PC-9 (cell line): ENCODE results near the gene TIRAP. TPM values are rescaled to one million over a fixed set of nuclear protein-coding genes. Genes with fewer than 3 reads are reported as not detected.
A peak's percentile ranks its signal among the peaks of the same experiment; 100 is the strongest.

Source experiments
- BruUV-seq: library from RNA; stranded (reverse); fragments of 400-500 nt; replicated peaks from 2 replicates; lab custom pipeline; 2021; lab: Mats Ljungman, UMichigan
- CTCF ChIA-PET: fragments of 300-600 bp; sonication (Branson Sonifier 250); formaldehyde crosslinking; loops from one replicate; lab custom pipeline; 2022; ENCODE audit warnings: antibody characterized with exemption; lab: Charles Lee
- POLR2A ChIA-PET: fragments of 300-600 bp; sonication (Branson Sonifier 250); formaldehyde crosslinking; loops from one replicate; lab custom pipeline; 2022; ENCODE audit warnings: antibody characterized with exemption; ENCODE audit not compliant: unreplicated experiment; lab: Charles Lee
- DNase-seq, 2 experiments: peaks; one replicate each; pipeline versions ENCODE4 v3.0.0 to v3.0.0-alpha.2; 2015 to 2022; ENCODE audit warnings: mixed read lengths in 1 of 2
- H2AFZ ChIP-seq: fragments of 200-600 bp; sonication (generic); 2 replicates; pipeline ENCODE4 v1.8.1; 2017; ENCODE audit warnings: antibody characterized with exemption
- H3F3A ChIP-seq: fragments of 200-600 bp; sonication (generic); 2 replicates; pipeline ENCODE4 v1.8.1; 2017; ENCODE audit warnings: antibody characterized with exemption, mild to moderate bottlenecking, low read depth; ENCODE audit not compliant: insufficient read depth
- H3K27ac ChIP-seq: fragments of 200-600 bp; sonication (generic); 2 replicates; pipeline ENCODE4 v1.6.1; 2016; ENCODE audit warnings: mixed run types
- H3K27me3 ChIP-seq: fragments of 200-600 bp; sonication (generic); 2 replicates; pipeline ENCODE4 v1.6.1; 2016; ENCODE audit warnings: low read depth, mixed run types; ENCODE audit not compliant: insufficient read depth
- H3K36me3 ChIP-seq: fragments of 200-600 bp; sonication (generic); 2 replicates; pipeline ENCODE4 v1.6.1; 2016; ENCODE audit warnings: low read depth, mixed run types
- H3K4me1 ChIP-seq: fragments of 200-600 bp; sonication (generic); replicated peaks from 2 replicates; pipeline ENCODE4 v1.6.1; 2016; ENCODE audit warnings: mixed run types; ENCODE audit not compliant: insufficient read depth
- H3K4me2 ChIP-seq: fragments of 200-600 bp; sonication (generic); 2 replicates; pipeline ENCODE4 v1.6.1; 2017; ENCODE audit warnings: mixed run types
- H3K4me3 ChIP-seq: fragments of 200-600 bp; sonication (generic); 2 replicates; pipeline ENCODE4 v1.6.1; 2016; ENCODE audit warnings: mixed run types
- H3K79me2 ChIP-seq: fragments of 200-600 bp; sonication (generic); 2 replicates; pipeline ENCODE4 v1.6.1; 2017; ENCODE audit warnings: low read depth, mixed run types
- H3K9me2 ChIP-seq: fragments of 200-600 bp; sonication (generic); 2 replicates; pipeline ENCODE4 v1.8.1; 2017; ENCODE audit warnings: mild to moderate bottlenecking; ENCODE audit not compliant: insufficient read depth
- H3K9me3 ChIP-seq: fragments of 200-600 bp; sonication (generic); 2 replicates; pipeline ENCODE4 v1.8.1; 2016; ENCODE audit warnings: low read depth; ENCODE audit not compliant: insufficient read depth
- H4K20me1 ChIP-seq: fragments of 200-600 bp; sonication (generic); 2 replicates; pipeline ENCODE4 v1.8.1; 2017; ENCODE audit not compliant: insufficient read depth
- CTCF ChIP-seq: fragments of 200-600 bp; sonication (generic); conservative IDR thresholded peaks from 2 replicates; pipeline ENCODE4 v1.6.1; 2017; ENCODE audit warnings: mixed run types, antibody characterized with exemption, mild to moderate bottlenecking, moderate library complexity
- EZH2 ChIP-seq: fragments of 200-600 bp; sonication (generic); IDR thresholded peaks from 2 replicates; pipeline ENCODE4 v1.8.0; 2017; ENCODE audit warnings: antibody characterized with exemption, low read depth
- intact Hi-C: fragments of 100-400 bp; cut with micrococcal nuclease; formaldehyde crosslinking; loops from one replicate; pipeline ENCODE4 v1.10.0; 2022; ENCODE audit not compliant: unreplicated experiment
- total RNA-seq: library from RNA; stranded (reverse); gene quantifications from 2 replicates; pipeline ENCODE4 v1.2.3, GENCODE V29; 2021

The TIRAP gene
- total RNA-seq, 1 experiment from 2014 or later, result 12.7 TPM

GRCh38 chr11:126277780-126278179 is 5.1 kb upstream of the TIRAP start:
- Histone ChIP-seq H3K27ac (no peak overlapping the region), H3K79me2 (no peaks in the 10 kb centered on the region), H3K36me3 (0 out of 2 replicates have a peak, but pooled peaks cover 10% of the 10 kb centered on the region), H3K4me1 (peaks cover 8% of the 10 kb centered on the region; the same call in 1 of the 2 replicates), H2AFZ (no peak overlapping the region), H3K4me3 (no peak overlapping the region), H4K20me1 (no peaks in the 10 kb centered on the region), H3K27me3 (no peaks in the 10 kb centered on the region), H3F3A (no peaks in the 10 kb centered on the region), H3K9me3 (no peaks in the 10 kb centered on the region), H3K9me2 (no peaks in the 10 kb centered on the region), H3K4me2 (no peak overlapping the region)
- TF ChIP-seq EZH2, result no peak
- no peak for TF ChIP-seq CTCF
- ChIA-PET POLR2A (interaction anchor here (0.6 kb wide), 1 partner anchor 308 kb away, joined by 4 read pairs; no protein-coding TSS in a partner anchor), CTCF (no interaction called here)
- no TSS peak for BruUV-seq
- DNase-seq, result peak in 1 of 2 experiments; percentile 8
- intact Hi-C loops, result no loop called here

GRCh38 chr11:126279191-126279590 is 3.7 kb upstream of the TIRAP start:
- no peaks in the 10 kb centered on the region for H3K9me2 ChIP-seq
- no peak overlapping the region for H2AFZ ChIP-seq
- H3K9me3 ChIP-seq, result no peaks in the 10 kb centered on the region
- BruUV-seq, result no TSS peak
- no peak overlapping the region for H3K4me2 ChIP-seq
- H3K27ac ChIP-seq, result no peak overlapping the region
- intact Hi-C loops, result no loop called here
- peaks cover 9% of the 10 kb centered on the region; the same call in 1 of the 2 replicates for H3F3A ChIP-seq
- no peak for TF ChIP-seq CTCF
- no peak for TF ChIP-seq EZH2
- H3K4me3 ChIP-seq, result no peak overlapping the region
- H3K79me2 ChIP-seq, result peaks cover 7% of the 10 kb centered on the region
- CTCF ChIA-PET, result no interaction called here
- peak in 1 of 2 experiments; percentile 31 for DNase-seq
- no peaks in the 10 kb centered on the region for H3K27me3 ChIP-seq
- H4K20me1 ChIP-seq, result no peaks in the 10 kb centered on the region
- POLR2A ChIA-PET, result no interaction called here
- H3K36me3 ChIP-seq, result 0 out of 2 replicates have a peak, but pooled peaks cover 7% of the 10 kb centered on the region
- H3K4me1 ChIP-seq, result peaks cover 11% of the 10 kb centered on the region; the same call in 1 of the 2 replicates

GRCh38 chr11:126280595-126280994 is 2.3 kb upstream of the TIRAP start:
- Histone ChIP-seq H3K9me3 (no peaks in the 10 kb centered on the region), H3K79me2 (peaks cover 14% of the 10 kb centered on the region), H3K4me1 (peaks cover 23% of the 10 kb centered on the region), H3K27ac (no peak overlapping the region), H3K4me2 (no peak overlapping the region), H3F3A (peaks cover 15% of the 10 kb centered on the region; the same call in 1 of the 2 replicates), H4K20me1 (no peaks in the 10 kb centered on the region), H3K27me3 (no peaks in the 10 kb centered on the region), H3K9me2 (no peaks in the 10 kb centered on the region), H2AFZ (no peak overlapping the region), H3K36me3 (0 out of 2 replicates have a peak, but pooled peaks cover 3% of the 10 kb centered on the region), H3K4me3 (no peak overlapping the region)
- CTCF ChIA-PET, result no interaction called here
- BruUV-seq, result no TSS peak
- intact Hi-C loops, result no loop called here
- TF ChIP-seq CTCF (no peak), EZH2 (no peak)
- POLR2A ChIA-PET, result no interaction called here
- DNase-seq, result peak in 1 of 2 experiments; percentile 21
